ENCODE measurements around the gene PLEKHA6. TPM values are rescaled to one million over a fixed set of nuclear protein-coding genes. Genes with fewer than 3 reads are reported as not detected.

PLEKHA6 gene
- total and polyA plus RNA-seq, 8 donors = 9.5 to 23.8 (median 15.0) TPM

DNA sequence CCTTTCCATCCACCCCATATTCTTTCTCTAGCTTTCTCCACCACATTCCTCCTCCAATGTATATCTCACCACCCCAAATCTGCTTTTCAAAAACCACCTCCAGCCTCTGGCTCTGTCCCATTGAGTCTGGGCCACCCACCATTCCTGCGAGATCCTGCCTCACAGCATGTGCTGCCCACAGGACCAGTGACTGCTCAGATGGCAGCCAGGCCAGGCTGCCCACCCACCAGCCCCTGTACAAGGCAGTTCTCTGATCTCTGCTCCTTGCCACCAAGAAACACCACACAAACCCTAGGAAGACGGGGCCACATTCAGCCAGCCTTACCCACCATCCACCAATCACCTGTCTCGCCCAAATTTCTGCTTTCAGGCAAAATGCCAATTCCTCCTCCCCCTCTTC, 53.7 kb downstream of the PLEKHA6 start:
- TF ChIP-seq CTCF (IDR thresholded peaks at IDR 0.05) = no peak
- Histone ChIP-seq H3K4me3 (no peak overlapping the region), H3K27me3 (no peaks in the 10 kb centered on the region), H3K9me3 (no peaks in the 10 kb centered on the region), H3K36me3 (no peaks in the 10 kb centered on the region), H3K27ac (no peak overlapping the region), H3K4me1 (peaks cover 0 to 8% (median 0%) of the 10 kb centered on the region in 3 donors)
- DNase-seq (no peak), ATAC-seq (no peak), FAIRE-seq (no peak)
- intact Hi-C loops (cut with DNase I) = no loop called here
- WGBS, 2 donors = 92 to 94% methylated on average over 3 of the region's 3 CpGs

- H3K9me3 ChIP-seq = no peaks in the 10 kb centered on the region
- peaks cover 0 to 8% (median 0%) of the 10 kb centered on the region in 3 donors for H3K4me1 ChIP-seq
- FAIRE-seq = no peak
- 76 to 77% methylated on average over 4 of the region's 4 CpGs for WGBS, 2 donors
- ATAC-seq = no peak
- intact Hi-C loops (cut with DNase I) = no loop called here
- H3K27ac ChIP-seq = no peak overlapping the region
- H3K27me3 ChIP-seq = no peaks in the 10 kb centered on the region
- no peak for DNase-seq
- no peak for TF ChIP-seq CTCF (IDR thresholded peaks at IDR 0.05)
- H3K36me3 ChIP-seq = no peaks in the 10 kb centered on the region
- H3K4me3 ChIP-seq = no peak overlapping the region
These were observed 55.7 kb downstream of the PLEKHA6 start for GRCh38 chr1:204304067-204304466.

DNA sequence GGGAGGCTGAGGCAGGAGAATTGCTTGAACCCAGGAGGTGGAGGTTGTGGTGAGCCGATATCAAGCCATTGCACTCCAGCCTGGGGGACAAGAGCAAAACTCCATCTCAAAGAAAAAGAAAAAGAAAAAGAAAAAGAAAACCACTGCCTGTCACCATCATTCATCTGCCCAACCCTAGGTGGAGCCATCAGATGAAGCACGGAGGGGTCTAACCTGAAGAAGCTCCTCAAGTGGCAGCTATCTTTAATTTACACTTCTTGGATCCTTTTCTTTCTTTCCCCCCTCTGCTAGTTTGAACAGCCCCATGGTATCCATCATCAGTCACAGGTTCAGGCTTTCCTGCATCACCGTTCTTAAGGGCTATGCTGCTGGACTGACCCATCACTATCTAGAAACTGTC, 57.0 kb downstream of the PLEKHA6 start:
- FAIRE-seq = no peak
- no peak for DNase-seq
- no peaks in the 10 kb centered on the region for H3K36me3 ChIP-seq
- no peaks in the 10 kb centered on the region for H3K9me3 ChIP-seq
- peaks cover 0 to 1% (median 0%) of the 10 kb centered on the region in 3 donors for H3K4me1 ChIP-seq
- H3K27me3 ChIP-seq = no peaks in the 10 kb centered on the region
- H3K27ac ChIP-seq = no peak overlapping the region
- H3K4me3 ChIP-seq = no peak overlapping the region
- TF ChIP-seq CTCF (IDR thresholded peaks at IDR 0.05) = no peak
- intact Hi-C loops (cut with DNase I) = no loop called here
- 97 to 98% methylated on average over 3 of the region's 3 CpGs for WGBS, 2 donors
- no peak for ATAC-seq

DNA sequence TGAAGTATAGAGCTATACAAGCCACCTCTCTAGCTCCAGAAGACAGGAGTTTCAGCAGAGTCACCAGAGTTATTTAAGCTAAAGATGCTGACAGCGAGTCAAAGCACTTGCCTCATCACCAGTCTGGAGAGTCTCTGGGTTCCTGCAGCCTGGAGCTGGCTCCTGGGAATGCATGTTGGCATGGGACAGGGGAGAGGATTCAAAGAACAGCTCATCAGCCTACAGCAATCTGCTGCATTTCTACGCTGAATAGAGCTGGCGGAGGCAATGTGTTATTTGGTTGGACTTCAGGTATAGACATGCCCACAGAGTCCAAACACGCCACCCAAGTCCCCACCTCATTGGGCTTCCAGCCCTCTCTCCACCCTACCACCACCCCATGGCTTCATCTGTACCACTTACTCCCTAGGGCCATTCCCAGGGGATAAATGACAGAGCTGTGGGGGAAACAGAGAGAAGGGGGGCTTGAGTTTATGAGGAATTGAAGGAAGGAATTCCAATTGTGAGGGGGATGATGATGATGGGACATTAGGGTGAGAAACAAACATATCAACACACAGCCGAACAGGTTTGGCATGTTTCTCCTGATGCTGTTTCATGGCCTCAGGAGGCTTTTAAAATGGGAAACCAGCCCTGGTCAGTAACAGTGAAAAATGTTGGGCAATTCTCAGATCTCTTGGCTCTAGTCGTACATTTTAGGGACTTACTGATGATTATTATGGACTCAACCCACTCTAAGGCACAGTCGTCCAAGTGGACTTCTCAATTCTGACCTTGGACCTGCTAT, 58.4 kb downstream of the PLEKHA6 start:
- DNase-seq (no peak), ATAC-seq (no peak), FAIRE-seq (no peak)
- H3K36me3 ChIP-seq = no peaks in the 10 kb centered on the region
- 77 to 81% methylated on average over 7 of the region's 7 CpGs for WGBS, 2 donors
- H3K4me3 ChIP-seq = no peak overlapping the region
- no peaks in the 10 kb centered on the region for H3K27me3 ChIP-seq
- no peak overlapping the region for H3K27ac ChIP-seq
- H3K4me1 ChIP-seq = no peaks in the 10 kb centered on the region
- intact Hi-C loops (cut with DNase I) = no loop called here
- H3K9me3 ChIP-seq = no peaks in the 10 kb centered on the region
- TF ChIP-seq CTCF (IDR thresholded peaks at IDR 0.05) = no peak

GRCh38 chr1:204299814-204300365, 59.8 kb downstream of the PLEKHA6 start:
- FAIRE-seq (no peak), DNase-seq (no peak), ATAC-seq (peak in 1 of 4 donors; percentile 56)
- intact Hi-C loops (cut with DNase I) = no loop called here
- H3K4me3 ChIP-seq = no peak overlapping the region
- 83 to 90% methylated on average over 3 of the region's 3 CpGs for WGBS, 2 donors
- TF ChIP-seq CTCF (IDR thresholded peaks at IDR 0.05) = no peak
- no peaks in the 10 kb centered on the region for H3K27me3 ChIP-seq
- H3K9me3 ChIP-seq = no peaks in the 10 kb centered on the region
- H3K27ac ChIP-seq = no peak overlapping the region
- H3K36me3 ChIP-seq = no peaks in the 10 kb centered on the region
- peaks cover 0 to 3% (median 0%) of the 10 kb centered on the region in 3 donors for H3K4me1 ChIP-seq
